ENCODE data around the gene CHD6. TPM values are rescaled to one million over a fixed set of nuclear protein-coding genes. Genes with fewer than 3 reads are reported as not detected.

CHD6 gene
- total and polyA plus RNA-seq, 2 of the 13 experiments (the other 11 are each of a cell fraction or from before 2014, with no cell fraction given) = 14.4 to 52.0 TPM

DNA sequence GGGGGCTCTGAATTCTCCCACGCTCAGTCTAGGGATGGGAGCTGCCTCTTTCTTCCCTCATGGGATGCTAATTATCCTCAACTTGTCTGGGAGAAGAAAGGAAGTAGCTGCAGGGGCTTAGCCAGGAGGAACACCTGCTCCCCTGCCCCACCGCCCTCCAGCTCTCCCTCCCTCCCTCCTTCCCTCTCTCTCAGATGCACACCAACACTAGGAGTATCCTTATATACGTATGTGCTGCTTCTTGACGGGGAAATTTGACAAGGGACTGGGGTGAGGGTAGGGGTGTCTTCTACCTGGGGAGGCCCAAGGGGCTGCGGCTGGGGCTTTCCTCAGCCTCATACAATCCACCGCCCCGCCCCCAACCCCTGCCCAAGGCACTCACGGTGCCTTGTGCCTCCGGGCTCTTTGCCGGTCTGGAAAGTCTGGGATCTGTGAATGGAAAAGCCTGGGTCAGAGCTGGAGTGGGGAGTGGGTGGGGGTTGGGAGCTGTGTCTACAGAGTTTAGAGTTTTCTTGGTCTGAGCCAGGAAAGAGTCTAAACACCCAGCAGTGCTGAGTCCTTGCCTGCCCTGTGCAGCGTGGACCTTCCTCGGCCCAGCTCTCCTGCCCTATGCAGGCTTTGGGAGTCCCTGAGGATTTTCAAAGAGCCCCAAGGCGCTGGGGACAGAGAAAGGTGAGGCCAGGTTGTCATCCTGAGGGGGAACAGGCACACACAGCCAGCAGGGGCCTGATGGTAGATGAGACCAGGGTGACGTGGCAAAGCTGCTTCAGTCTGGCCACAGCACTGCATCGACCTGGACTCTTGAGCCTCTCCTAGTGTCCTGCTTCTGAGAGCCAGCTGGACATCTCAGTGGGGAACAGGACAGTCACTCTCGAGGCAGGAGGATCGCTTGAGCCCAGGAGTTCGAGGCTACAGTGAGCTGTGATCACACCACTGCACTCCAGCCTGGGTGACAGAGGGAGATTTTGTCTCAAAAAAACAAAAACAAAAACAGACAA is 222.2 kb downstream of the CHD6 start (continued):
- TF ChIP-seq TRIM22 (IDR thresholded peaks at IDR 0.05) (no peak), ZC3H13 (CRISPR knock-in tag; IDR thresholded peaks at IDR 0.05) (no peak), ZNF251 (CRISPR knock-in tag; IDR thresholded peaks at IDR 0.05) (no peak), ZNF33B (CRISPR knock-in tag; IDR thresholded peaks at IDR 0.05) (no peak), ZNF382 (CRISPR knock-in tag; IDR thresholded peaks at IDR 0.05; ENCODE audit: borderline replicate concordance) (no peak), NR2F1 (CRISPR knock-in tag; IDR thresholded peaks at IDR 0.05) (no peak), FOXO1 (CRISPR knock-in tag; IDR thresholded peaks at IDR 0.05) (peak; percentile 36; the same call in 1 of the 2 replicates), SMAD3 (CRISPR knock-in tag; IDR thresholded peaks at IDR 0.05) (no peak), ZNF207 (IDR thresholded peaks at IDR 0.05; ENCODE audit: borderline replicate concordance) (no peak), FOXP1 (IDR thresholded peaks at IDR 0.05) (no peak), FOXP1 (CRISPR knock-in tag; IDR thresholded peaks at IDR 0.05) (no peak), ZNF180 (CRISPR knock-in tag; IDR thresholded peaks at IDR 0.05; ENCODE audit: borderline replicate concordance, low read depth) (no peak), ATF6 (CRISPR knock-in tag; conservative IDR thresholded peaks at IDR 0.05) (no peak), ZNF549 (CRISPR knock-in tag; IDR thresholded peaks at IDR 0.05) (no peak), HMG20B (CRISPR knock-in tag; conservative IDR thresholded peaks at IDR 0.05) (no peak), GLMP (CRISPR knock-in tag; IDR thresholded peaks at IDR 0.05; ENCODE audit: borderline replicate concordance) (no peak), ZSCAN31 (CRISPR knock-in tag; IDR thresholded peaks at IDR 0.05; ENCODE audit: low read depth) (no peak; the same call in 1 of the 2 replicates), MBNL3 (CRISPR knock-in tag; conservative IDR thresholded peaks at IDR 0.05) (no peak)
- TF ChIP-seq, protein P1, sequence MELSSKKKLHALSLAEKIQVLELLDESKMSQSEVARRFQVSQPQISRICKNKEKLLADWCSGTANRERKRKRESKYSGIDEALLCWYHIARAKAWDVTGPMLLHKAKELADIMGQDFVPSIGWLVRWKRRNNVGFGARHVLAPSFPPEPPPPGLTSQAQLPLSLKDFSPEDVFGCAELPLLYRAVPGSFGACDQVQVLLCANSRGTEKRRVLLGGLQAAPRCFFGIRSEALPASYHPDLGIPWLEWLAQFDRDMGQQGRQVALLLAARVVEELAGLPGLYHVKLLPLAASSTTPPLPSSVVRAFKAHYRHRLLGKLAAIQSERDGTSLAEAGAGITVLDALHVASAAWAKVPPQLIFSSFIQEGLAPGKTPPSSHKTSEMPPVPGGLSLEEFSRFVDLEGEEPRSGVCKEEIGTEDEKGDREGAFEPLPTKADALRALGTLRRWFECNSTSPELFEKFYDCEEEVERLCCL (CRISPR knock-in tag; IDR thresholded peaks at IDR 0.05; ENCODE audit: borderline replicate concordance) = peak; percentile 77; the same call in 1 of the 2 replicates

Data from HepG2 (cell line).